Natural killer cell treated with Interleukin-12 subunit alpha and Interleukin-12 subunit beta and Interleukin-15 and Interleukin-18, amount 100 ng/mL, for 72 hours (primary cell): ENCODE results near the gene API5. TPM values are rescaled to one million over a fixed set of nuclear protein-coding genes. Genes with fewer than 3 reads are reported as not detected.
"Not testable (repeated sequence)": the region's sequence is repeated elsewhere in the genome, so short reads cannot be mapped to it uniquely, and the experiment has no call there.

Experiments
- ATAC-seq, 2 donors: fragments of 150-1000 bp; cut with Tn5 transposase in 1 of 2; sonication (Bioruptor Pico), chemical (Tn5 transposase) in 1 of 2; 2 replicates each; pipeline ENCODE4 v1.10.0; 2021
- DNase-seq: peaks from one replicate; pipeline ENCODE4 v3.0.0; 2022; ENCODE audit warnings: low spot score
- H3K27ac Mint-ChIP-seq, 2 donors: 1 replicate in 1 of 2; 2 replicates in 1 of 2; pipeline ENCODE4 v1.8.0; 2022; ENCODE audit warnings: mixed read lengths in 2 of 2, mild to moderate bottlenecking in 1 of 2, moderate library complexity in 1 of 2
- H3K27me3 Mint-ChIP-seq, 2 donors: 1 replicate in 1 of 2; 2 replicates in 1 of 2; pipeline ENCODE4 v1.8.0; 2022; ENCODE audit warnings: mixed read lengths in 2 of 2
- H3K36me3 Mint-ChIP-seq: one replicate; pipeline ENCODE4 v1.8.0; 2022; ENCODE audit warnings: mixed read lengths
- H3K4me1 Mint-ChIP-seq, 2 donors: 1 replicate in 1 of 2; 2 replicates in 1 of 2; pipeline ENCODE4 v1.8.0; 2022; ENCODE audit warnings: low read depth in 2 of 2, mixed read lengths in 2 of 2, mild to moderate bottlenecking in 1 of 2
- H3K4me3 Mint-ChIP-seq: one replicate; pipeline ENCODE4 v1.8.0; 2022; ENCODE audit warnings: mixed read lengths
- H3K9me3 Mint-ChIP-seq: 2 replicates; pipeline ENCODE4 v1.8.0; 2022; ENCODE audit warnings: mixed read lengths
- total RNA-seq, 2 donors: library from RNA; stranded (reverse); gene quantifications; one replicate each; pipeline ENCODE4 v1.2.3, GENCODE V29; 2022

Gene API5
- total RNA-seq, 2 donors from 2014 or later = 111 to 128 TPM

DNA sequence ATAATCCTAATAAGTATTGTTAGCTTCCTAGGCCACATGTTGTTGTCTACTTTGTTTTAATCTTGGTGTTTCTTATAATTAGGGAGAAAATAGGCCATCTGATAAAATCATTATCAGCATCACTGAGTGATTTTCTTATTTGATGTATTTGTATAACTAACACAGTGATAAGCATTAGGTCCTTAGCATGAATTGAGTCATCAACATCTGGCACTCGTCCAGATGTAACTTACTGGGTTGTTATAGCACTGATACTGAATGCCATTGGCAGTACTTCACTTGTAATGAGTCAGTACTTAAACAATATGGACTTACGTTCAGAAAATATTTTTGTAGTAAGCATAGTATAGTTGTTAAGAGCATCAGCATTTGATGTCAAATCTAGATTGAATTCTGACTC, 16.2 kb downstream of the API5 start:
- Mint-ChIP-seq H3K4me3 (no peak overlapping the region), H3K27me3 (no peaks in the 10 kb centered on the region), H3K36me3 (peaks cover 40% of the 10 kb centered on the region), H3K9me3 (no peaks in the 10 kb centered on the region), H3K4me1 (peaks cover 0 to 5% of the 10 kb centered on the region in 2 donors), H3K27ac (no peak overlapping the region)
- ATAC-seq (no peak), DNase-seq (no peak)

DNA sequence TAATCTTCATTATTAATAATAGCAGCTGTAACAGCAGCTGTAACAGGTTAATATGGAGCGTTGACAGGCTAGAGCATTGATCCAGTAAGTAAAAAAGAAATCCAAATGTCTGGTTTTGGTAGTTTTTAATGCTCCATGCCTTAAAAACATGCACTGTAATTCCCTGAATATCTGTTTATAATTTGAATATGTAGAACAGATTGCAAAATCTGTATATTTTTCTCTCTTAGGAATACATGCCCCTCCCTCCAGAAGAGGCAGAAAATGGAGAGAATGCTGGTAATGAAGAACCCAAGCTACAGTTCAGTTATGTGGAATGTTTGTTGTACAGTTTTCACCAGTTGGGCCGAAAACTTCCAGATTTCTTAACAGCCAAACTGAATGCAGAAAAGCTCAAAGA, 16.7 kb downstream of the API5 start:
- no peak for DNase-seq
- Mint-ChIP-seq H3K27ac (no peak overlapping the region), H3K9me3 (no peaks in the 10 kb centered on the region), H3K4me1 (peaks cover 0 to 5% of the 10 kb centered on the region in 2 donors), H3K4me3 (no peak overlapping the region), H3K27me3 (no peaks in the 10 kb centered on the region), H3K36me3 (peaks cover 38% of the 10 kb centered on the region)
- ATAC-seq = no peak

DNA sequence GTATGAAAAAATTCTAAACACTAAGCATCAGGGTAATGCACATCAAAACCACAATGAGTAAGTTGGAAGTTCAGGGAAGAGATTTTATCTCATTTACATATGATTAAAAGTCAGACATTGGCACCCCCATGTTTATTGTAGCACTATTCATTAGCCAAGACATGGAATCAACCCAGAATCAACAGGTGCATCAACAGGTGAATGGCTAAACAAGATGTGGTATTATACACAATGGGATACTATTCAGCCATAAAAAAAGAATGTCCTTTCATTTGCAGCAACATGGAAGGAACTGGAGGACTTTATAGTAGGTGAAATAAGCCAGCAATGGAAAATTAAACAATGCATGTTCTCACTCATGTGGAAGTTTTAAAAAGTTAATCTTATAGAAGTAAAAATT, 29.4 kb downstream of the API5 start:
- ATAC-seq = no peak
- Mint-ChIP-seq H3K36me3 (peaks cover 11% of the 10 kb centered on the region), H3K27ac (no peak overlapping the region)

DNA sequence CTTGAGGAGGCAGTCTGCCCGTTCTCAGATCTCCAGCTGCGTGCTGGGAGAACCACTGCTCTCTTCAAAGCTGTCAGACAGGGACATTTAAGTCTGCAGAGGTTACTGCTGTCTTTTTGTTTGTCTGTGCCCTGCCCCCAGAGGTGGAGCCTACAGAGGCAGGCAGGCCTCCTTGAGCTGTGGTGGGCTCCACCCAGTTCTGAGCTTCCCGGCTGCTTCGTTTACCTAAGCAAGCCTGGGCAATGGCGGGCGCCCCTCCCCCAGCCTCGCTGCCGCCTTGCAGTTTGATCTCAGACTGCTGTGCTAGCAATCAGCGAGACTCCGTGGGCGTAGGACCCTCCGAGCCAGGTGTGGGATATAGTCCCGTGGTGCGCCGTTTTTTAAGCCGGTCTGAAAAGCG, 39.6 kb downstream of the API5 start:
- H3K4me1 Mint-ChIP-seq, H3K27ac Mint-ChIP-seq, DNase-seq, H3K27me3 Mint-ChIP-seq, H3K36me3 Mint-ChIP-seq, H3K4me3 Mint-ChIP-seq, H3K9me3 Mint-ChIP-seq, ATAC-seq: not testable (repeated sequence)

More for the DNA sequence above, 29.4 kb downstream of the API5 start:
- Mint-ChIP-seq H3K27me3 (no peaks in the 10 kb centered on the region), H3K4me3 (no peak overlapping the region), H3K4me1 (no peaks in the 10 kb centered on the region), H3K9me3 (no peaks in the 10 kb centered on the region)
- no peak for DNase-seq

DNA sequence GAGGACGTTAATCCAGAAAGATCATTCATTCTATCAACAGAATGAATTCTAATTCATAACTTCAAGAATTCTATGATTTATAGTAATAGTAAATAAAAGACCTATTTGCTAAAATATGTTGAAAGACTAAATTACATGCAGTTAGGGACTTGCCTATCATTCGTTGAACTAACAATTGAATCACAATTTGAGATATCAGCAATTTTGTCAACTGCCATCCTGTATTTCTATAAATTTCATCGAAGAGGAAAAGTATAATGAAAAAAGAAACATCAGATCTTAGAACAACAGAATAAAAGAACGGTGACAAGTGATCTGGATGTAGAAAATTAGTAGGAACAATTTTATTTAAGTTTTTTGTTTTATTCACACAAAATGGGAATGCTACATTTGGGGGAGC, 42.5 kb downstream of the API5 start:
- H3K9me3 Mint-ChIP-seq = no peaks in the 10 kb centered on the region
- H3K4me3 Mint-ChIP-seq = no peak overlapping the region
- H3K27ac Mint-ChIP-seq = no peak overlapping the region
- H3K36me3 Mint-ChIP-seq = peaks cover 4% of the 10 kb centered on the region
- peaks cover 11 to 13% of the 10 kb centered on the region in 2 donors for H3K4me1 Mint-ChIP-seq
- ATAC-seq (no peak), DNase-seq (no peak)
- H3K27me3 Mint-ChIP-seq = no peaks in the 10 kb centered on the region

GRCh38 chr11:43356336-43356735, 44.5 kb downstream of the API5 start:
- H3K4me1 Mint-ChIP-seq = peaks cover 25 to 29% of the 10 kb centered on the region in 2 donors
- ATAC-seq (no peak), DNase-seq (no peak)
- H3K4me3 Mint-ChIP-seq = no peak overlapping the region
- H3K27ac Mint-ChIP-seq = no peak overlapping the region
- no peaks in the 10 kb centered on the region for H3K9me3 Mint-ChIP-seq
- H3K36me3 Mint-ChIP-seq = peaks cover 10% of the 10 kb centered on the region
- no peaks in the 10 kb centered on the region for H3K27me3 Mint-ChIP-seq

GRCh38 chr11:43358279-43358800, 46.5 kb downstream of the API5 start:
- Mint-ChIP-seq H3K27me3 (no peaks in the 10 kb centered on the region), H3K9me3 (no peaks in the 10 kb centered on the region), H3K4me1 (peaks cover 28 to 37% of the 10 kb centered on the region in 2 donors), H3K27ac (peak overlapping the region; percentile 83 to 100), H3K36me3 (peaks cover 6% of the 10 kb centered on the region), H3K4me3 (peak overlapping the region; percentile 93)
- ATAC-seq (no peak), DNase-seq (no peak)

DNA sequence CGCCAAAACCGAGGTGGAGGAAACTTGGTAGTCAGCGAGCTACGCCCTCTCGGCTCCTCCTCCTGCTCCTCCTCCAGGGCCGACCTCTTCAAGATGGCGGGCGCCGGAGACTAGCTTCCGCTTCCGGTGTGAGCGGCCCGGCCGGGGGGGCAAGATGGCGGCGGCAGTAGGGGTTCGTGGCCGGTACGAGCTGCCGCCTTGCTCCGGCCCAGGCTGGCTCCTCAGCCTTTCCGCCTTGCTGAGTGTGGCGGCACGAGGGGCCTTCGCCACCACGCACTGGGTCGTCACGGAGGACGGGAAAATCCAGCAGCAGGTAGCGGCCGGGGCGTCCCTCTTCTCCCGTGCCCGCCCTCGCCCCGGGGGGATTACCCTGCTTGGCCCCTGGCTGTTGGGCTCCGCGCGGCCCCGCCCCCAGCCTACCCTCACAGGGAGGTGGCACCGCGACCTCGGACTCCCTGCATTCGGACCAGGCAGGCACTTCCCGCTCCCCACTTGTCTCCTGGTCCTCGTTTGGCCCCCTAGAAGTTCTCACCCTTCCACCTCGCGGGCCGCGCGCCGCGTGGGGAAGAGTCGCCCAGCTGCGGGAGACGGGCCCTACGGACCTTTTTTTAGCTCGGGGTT, 47.1 kb downstream of the API5 start, which contains the start of gene TTC17:
TTC17 (plus strand) TSS at position 120 of the 621 bp plus-strand sequence; CDS start at position 155, 35 bp downstream.
- Mint-ChIP-seq H3K4me1 (peaks cover 31 to 42% of the 10 kb centered on the region in 2 donors), H3K4me3 (peak within 1 kb of the TSS; percentile 93), H3K9me3 (no peaks in the 10 kb centered on the region), H3K36me3 (peaks cover 6% of the 10 kb centered on the region), H3K27ac (peak within 1 kb of the TSS; percentile 83 to 100), H3K27me3 (no peaks in the 10 kb centered on the region)
- DNase-seq (peak; percentile 98), ATAC-seq (peak; percentile 96 to 98)

- peak; percentile 58 to 60 for ATAC-seq
- H3K4me3 Mint-ChIP-seq = peak overlapping the region; percentile 93
- H3K27ac Mint-ChIP-seq = peak overlapping the region; percentile 83 to 100
- H3K9me3 Mint-ChIP-seq = no peaks in the 10 kb centered on the region
- peaks cover 6% of the 10 kb centered on the region for H3K36me3 Mint-ChIP-seq
- peaks cover 31 to 42% of the 10 kb centered on the region in 2 donors for H3K4me1 Mint-ChIP-seq
- no peak for DNase-seq
- H3K27me3 Mint-ChIP-seq = no peaks in the 10 kb centered on the region
Measured at GRCh38 chr11:43359422-43359818, 47.6 kb downstream of the API5 start.

DNA sequence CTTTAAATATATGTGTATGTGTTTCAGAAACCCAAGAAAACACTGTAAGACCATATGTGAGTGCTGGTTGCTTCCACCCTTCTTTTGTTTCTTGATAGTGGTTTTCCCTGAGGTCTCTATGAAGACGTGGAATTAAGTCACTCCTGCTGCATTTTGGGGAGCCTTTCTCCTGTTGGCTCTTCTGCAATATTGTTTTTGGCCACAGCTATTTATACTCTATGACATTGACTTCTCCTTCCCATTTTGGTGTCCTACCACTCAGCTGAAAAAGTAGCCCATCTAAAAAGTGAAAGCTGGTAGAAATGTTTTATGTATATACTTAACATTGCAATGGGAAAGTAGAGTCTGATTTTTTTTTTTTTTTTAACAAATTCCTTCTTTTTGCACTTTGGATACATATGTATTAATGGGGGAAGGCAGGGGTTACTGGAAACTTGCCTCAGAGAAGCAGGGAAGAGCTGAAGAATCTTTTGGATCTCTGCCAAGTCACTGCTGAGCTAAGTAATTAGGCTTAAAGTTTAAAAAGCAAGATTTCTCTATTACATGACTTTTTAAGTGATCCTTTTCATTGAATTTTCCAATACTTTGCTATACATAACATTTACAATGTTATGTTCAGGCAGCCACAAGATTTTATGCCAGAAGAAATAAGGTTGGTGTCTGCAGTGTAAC, 48.7 kb downstream of the API5 start:
- Mint-ChIP-seq H3K27ac (peak overlapping the region; percentile 83 to 100), H3K4me1 (peaks cover 33 to 42% of the 10 kb centered on the region in 2 donors), H3K9me3 (no peaks in the 10 kb centered on the region), H3K36me3 (peaks cover 8% of the 10 kb centered on the region), H3K27me3 (no peaks in the 10 kb centered on the region), H3K4me3 (peak overlapping the region; percentile 93)
- no peak for ATAC-seq
- DNase-seq = no peak

- H3K27me3 Mint-ChIP-seq = no peaks in the 10 kb centered on the region
- DNase-seq (no peak), ATAC-seq (no peak)
- no peak overlapping the region for H3K27ac Mint-ChIP-seq
- no peak overlapping the region for H3K4me3 Mint-ChIP-seq
- peaks cover 11% of the 10 kb centered on the region for H3K36me3 Mint-ChIP-seq
- H3K9me3 Mint-ChIP-seq = no peaks in the 10 kb centered on the region
- peaks cover 35 to 42% of the 10 kb centered on the region in 2 donors for H3K4me1 Mint-ChIP-seq
Measured at GRCh38 chr11:43366677-43367076, 54.9 kb downstream of the API5 start.

- Mint-ChIP-seq H3K27me3 (no peaks in the 10 kb centered on the region), H3K36me3 (peaks cover 11% of the 10 kb centered on the region), H3K4me3 (no peak overlapping the region), H3K4me1 (peaks cover 35 to 41% of the 10 kb centered on the region in 2 donors), H3K9me3 (no peaks in the 10 kb centered on the region), H3K27ac (no peak overlapping the region)
- ATAC-seq (no peak), DNase-seq (no peak)
Measured at GRCh38 chr11:43367382-43368178, 55.8 kb downstream of the API5 start.

DNA sequence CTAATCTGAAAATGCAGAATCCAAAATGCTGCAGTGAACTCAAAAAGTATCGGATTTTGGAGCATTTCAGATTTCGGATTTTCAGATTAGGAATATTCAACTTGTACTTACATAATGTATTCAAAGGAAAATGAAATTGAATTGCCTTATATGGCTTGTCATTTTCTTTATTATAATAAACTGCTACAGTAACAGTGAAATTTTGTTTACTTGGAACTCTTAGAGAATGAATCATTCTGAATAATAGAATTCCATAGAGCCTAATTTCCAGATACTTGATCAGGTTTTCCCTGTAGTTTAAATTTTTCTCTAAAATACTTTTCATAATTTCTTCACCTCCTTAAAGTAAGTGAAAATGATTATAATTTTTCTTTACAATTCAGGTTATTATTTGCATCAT, 64.3 kb downstream of the API5 start:
- no peaks in the 10 kb centered on the region for H3K36me3 Mint-ChIP-seq
- H3K27me3 Mint-ChIP-seq = no peaks in the 10 kb centered on the region
- H3K27ac Mint-ChIP-seq = no peak overlapping the region
- ATAC-seq = no peak
- peaks cover 12 to 17% of the 10 kb centered on the region in 2 donors for H3K4me1 Mint-ChIP-seq
- no peak for DNase-seq
- no peaks in the 10 kb centered on the region for H3K9me3 Mint-ChIP-seq
- no peak overlapping the region for H3K4me3 Mint-ChIP-seq
